ENCODE measurements around the gene KCNAB2. TPM values are rescaled to one million over a fixed set of nuclear protein-coding genes. Genes with fewer than 3 reads are reported as not detected.

Gene KCNAB2
- total and polyA plus RNA-seq, 2 donors (not counting 1 experiment from before 2014, with no cell fraction given) = 90.7 to 143 TPM

- WGBS (ENCODE audit: insufficient coverage) = 83% methylated on average over 9 of the region's 9 CpGs
- Histone ChIP-seq H3K9me3 (ENCODE audit: control extremely low read depth in 1 of 3, control insufficient read depth in 2 of 3, insufficient read depth in 1 of 3, low read length in 2 of 3) (no peaks in the 10 kb centered on the region), H3K4me2 (replicated peaks; ENCODE audit: low read depth, low read length, poor library complexity, severe bottlenecking) (no peak overlapping the region), H2AFZ (ENCODE audit: insufficient read depth, low read depth, low read length, poor library complexity, severe bottlenecking) (no peak overlapping the region), H3K27me3 (replicated peaks in 1 of 4; ENCODE audit: control extremely low read depth in 1 of 4, control insufficient read depth in 3 of 4, insufficient read depth in 4 of 4, low read length in 3 of 4) (peaks cover 0 to 9% (median under 1%) of the 10 kb centered on the region in 4 experiments), H3K9ac (ENCODE audit: low read length) (no peak overlapping the region), H3K36me3 (replicated peaks in 1 of 2; ENCODE audit: control extremely low read depth in 1 of 2, control insufficient read depth in 1 of 2, extremely low read depth in 1 of 2, insufficient read depth in 2 of 2, low read length in 1 of 2) (peaks cover 0 to 4% of the 10 kb centered on the region in 2 experiments), H3K4me3 (ENCODE audit: control extremely low read depth in 1 of 5, extremely low read depth in 1 of 5, insufficient read depth in 1 of 5, low read depth in 2 of 5, low read length in 4 of 5) (no peak overlapping the region), H3K79me2 (ENCODE audit: control insufficient read depth, insufficient read depth, low read length) (no peaks in the 10 kb centered on the region), H3K27ac (ENCODE audit: low read length in 2 of 2) (no peak overlapping the region), H4K20me1 (ENCODE audit: control insufficient read depth, insufficient read depth, low read length, poor library complexity, severe bottlenecking) (no peaks in the 10 kb centered on the region), H3K4me1 (ENCODE audit: control insufficient read depth in 2 of 2, insufficient read depth in 2 of 2, low read length in 2 of 2) (no peaks in the 10 kb centered on the region)
- no peak overlapping the region for H3K4me3 Mint-ChIP-seq
- no peaks in the 10 kb centered on the region for H3K9me3 Mint-ChIP-seq (ENCODE audit: insufficient read depth)
- no peaks in the 10 kb centered on the region for H3K27me3 Mint-ChIP-seq
- no peaks in the 10 kb centered on the region for H3K4me1 Mint-ChIP-seq
- intact Hi-C loops (cut with micrococcal nuclease) = no loop called here
- H3K27ac Mint-ChIP-seq = no peak overlapping the region
- TF ChIP-seq EZH2 (IDR thresholded peaks at IDR 0.05; ENCODE audit: borderline replicate concordance, insufficient read depth, low read depth, low read length, poor library complexity, severe bottlenecking) (no peak), CTCF (IDR thresholded peaks at IDR 0.05) (no peak)
- ChIA-PET POLR2A (no interaction called here), CTCF (no interaction called here)
- ATAC-seq (ENCODE audit: low read depth) (no peak), DNase-seq (no peak)
These were observed 56.8 kb downstream of the KCNAB2 start for GRCh38 chr1:6102532-6102845.

GRCh38 chr1:6103111-6103853 lies 57.6 kb downstream of the KCNAB2 start:
- Mint-ChIP-seq H3K4me3 (no peak overlapping the region), H3K4me1 (no peaks in the 10 kb centered on the region), H3K27ac (no peak overlapping the region), H3K9me3 (ENCODE audit: insufficient read depth) (no peaks in the 10 kb centered on the region), H3K27me3 (peaks cover 3% of the 10 kb centered on the region)
- H3K4me1 ChIP-seq (ENCODE audit: control insufficient read depth in 2 of 2, insufficient read depth in 2 of 2, low read length in 2 of 2) = no peaks in the 10 kb centered on the region
- H2AFZ ChIP-seq (ENCODE audit: insufficient read depth, low read depth, low read length, poor library complexity, severe bottlenecking) = no peak overlapping the region
- H3K4me2 ChIP-seq (replicated peaks; ENCODE audit: low read depth, low read length, poor library complexity, severe bottlenecking) = no peak overlapping the region
- H4K20me1 ChIP-seq (ENCODE audit: control insufficient read depth, insufficient read depth, low read length, poor library complexity, severe bottlenecking) = no peaks in the 10 kb centered on the region
- H3K9ac ChIP-seq (ENCODE audit: low read length) = no peak overlapping the region
- H3K27me3 ChIP-seq (replicated peaks in 1 of 4; ENCODE audit: control extremely low read depth in 1 of 4, control insufficient read depth in 3 of 4, insufficient read depth in 4 of 4, low read length in 3 of 4) = peaks cover 0 to 9% (median under 1%) of the 10 kb centered on the region in 4 experiments
- no peak for DNase-seq
- ChIA-PET POLR2A (no interaction called here), CTCF (no interaction called here)
- H3K4me3 ChIP-seq (ENCODE audit: control extremely low read depth in 1 of 5, extremely low read depth in 1 of 5, insufficient read depth in 1 of 5, low read depth in 2 of 5, low read length in 4 of 5) = no peak overlapping the region
- peaks cover 0 to 4% of the 10 kb centered on the region in 2 experiments for H3K36me3 ChIP-seq (replicated peaks in 1 of 2; ENCODE audit: control extremely low read depth in 1 of 2, control insufficient read depth in 1 of 2, extremely low read depth in 1 of 2, insufficient read depth in 2 of 2, low read length in 1 of 2)
- WGBS (ENCODE audit: insufficient coverage) = 90% methylated on average over 21 of the region's 22 CpGs
- no peak for TF ChIP-seq EZH2 (IDR thresholded peaks at IDR 0.05; ENCODE audit: borderline replicate concordance, insufficient read depth, low read depth, low read length, poor library complexity, severe bottlenecking)
- TF ChIP-seq CTCF (IDR thresholded peaks at IDR 0.05) = no peak
- no peaks in the 10 kb centered on the region for H3K79me2 ChIP-seq (ENCODE audit: control insufficient read depth, insufficient read depth, low read length)
- no peak for ATAC-seq (ENCODE audit: low read depth)
- no peak overlapping the region for H3K27ac ChIP-seq (ENCODE audit: low read length in 2 of 2)
- H3K9me3 ChIP-seq (ENCODE audit: control extremely low read depth in 1 of 3, control insufficient read depth in 2 of 3, insufficient read depth in 1 of 3, low read length in 2 of 3) = no peaks in the 10 kb centered on the region
- intact Hi-C loops (cut with micrococcal nuclease) = no loop called here
